ENCODE results near the gene CMTM2. TPM values are rescaled to one million over a fixed set of nuclear protein-coding genes. Genes with fewer than 3 reads are reported as not detected.

Gene CMTM2
- total RNA-seq, 1 experiment from 2014 or later, result not detected

DNA sequence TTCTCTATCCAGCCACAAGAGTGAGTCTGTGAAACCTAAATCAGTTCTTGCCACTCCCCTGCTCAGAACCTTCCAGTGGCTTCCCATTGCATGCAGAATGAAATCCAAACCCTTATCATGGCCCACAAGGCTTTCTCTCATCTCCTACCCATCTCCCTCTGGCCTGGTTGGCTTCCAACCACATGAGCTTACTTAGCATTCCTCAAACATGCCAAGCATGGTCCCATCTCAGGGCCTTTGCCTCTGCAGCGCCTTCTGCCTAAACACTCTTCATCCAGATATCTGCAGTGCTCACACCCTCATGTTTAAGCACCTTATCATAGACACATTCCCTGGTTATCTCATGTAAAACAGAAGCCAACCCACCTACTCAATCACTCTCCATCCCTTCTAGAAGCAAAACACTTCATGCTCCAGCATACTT lies 44.9 kb upstream of the CMTM2 start:
- no peaks in the 10 kb centered on the region for H3K27me3 ChIP-seq (ENCODE audit: control insufficient read depth, insufficient read depth, low read length)
- intact Hi-C loops (cut with micrococcal nuclease; ENCODE audit: unreplicated experiment), result no loop called here
- POLR2A ChIA-PET, result no interaction called here
- TF ChIP-seq SIN3A (IDR thresholded peaks at IDR 0.05; ENCODE audit: borderline replicate concordance, insufficient read depth, low read depth, low read length), result no peak
- TF ChIP-seq, protein P1, sequence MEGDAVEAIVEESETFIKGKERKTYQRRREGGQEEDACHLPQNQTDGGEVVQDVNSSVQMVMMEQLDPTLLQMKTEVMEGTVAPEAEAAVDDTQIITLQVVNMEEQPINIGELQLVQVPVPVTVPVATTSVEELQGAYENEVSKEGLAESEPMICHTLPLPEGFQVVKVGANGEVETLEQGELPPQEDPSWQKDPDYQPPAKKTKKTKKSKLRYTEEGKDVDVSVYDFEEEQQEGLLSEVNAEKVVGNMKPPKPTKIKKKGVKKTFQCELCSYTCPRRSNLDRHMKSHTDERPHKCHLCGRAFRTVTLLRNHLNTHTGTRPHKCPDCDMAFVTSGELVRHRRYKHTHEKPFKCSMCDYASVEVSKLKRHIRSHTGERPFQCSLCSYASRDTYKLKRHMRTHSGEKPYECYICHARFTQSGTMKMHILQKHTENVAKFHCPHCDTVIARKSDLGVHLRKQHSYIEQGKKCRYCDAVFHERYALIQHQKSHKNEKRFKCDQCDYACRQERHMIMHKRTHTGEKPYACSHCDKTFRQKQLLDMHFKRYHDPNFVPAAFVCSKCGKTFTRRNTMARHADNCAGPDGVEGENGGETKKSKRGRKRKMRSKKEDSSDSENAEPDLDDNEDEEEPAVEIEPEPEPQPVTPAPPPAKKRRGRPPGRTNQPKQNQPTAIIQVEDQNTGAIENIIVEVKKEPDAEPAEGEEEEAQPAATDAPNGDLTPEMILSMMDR (IDR thresholded peaks at IDR 0.05), result no peak
- TF ChIP-seq, protein P2, sequence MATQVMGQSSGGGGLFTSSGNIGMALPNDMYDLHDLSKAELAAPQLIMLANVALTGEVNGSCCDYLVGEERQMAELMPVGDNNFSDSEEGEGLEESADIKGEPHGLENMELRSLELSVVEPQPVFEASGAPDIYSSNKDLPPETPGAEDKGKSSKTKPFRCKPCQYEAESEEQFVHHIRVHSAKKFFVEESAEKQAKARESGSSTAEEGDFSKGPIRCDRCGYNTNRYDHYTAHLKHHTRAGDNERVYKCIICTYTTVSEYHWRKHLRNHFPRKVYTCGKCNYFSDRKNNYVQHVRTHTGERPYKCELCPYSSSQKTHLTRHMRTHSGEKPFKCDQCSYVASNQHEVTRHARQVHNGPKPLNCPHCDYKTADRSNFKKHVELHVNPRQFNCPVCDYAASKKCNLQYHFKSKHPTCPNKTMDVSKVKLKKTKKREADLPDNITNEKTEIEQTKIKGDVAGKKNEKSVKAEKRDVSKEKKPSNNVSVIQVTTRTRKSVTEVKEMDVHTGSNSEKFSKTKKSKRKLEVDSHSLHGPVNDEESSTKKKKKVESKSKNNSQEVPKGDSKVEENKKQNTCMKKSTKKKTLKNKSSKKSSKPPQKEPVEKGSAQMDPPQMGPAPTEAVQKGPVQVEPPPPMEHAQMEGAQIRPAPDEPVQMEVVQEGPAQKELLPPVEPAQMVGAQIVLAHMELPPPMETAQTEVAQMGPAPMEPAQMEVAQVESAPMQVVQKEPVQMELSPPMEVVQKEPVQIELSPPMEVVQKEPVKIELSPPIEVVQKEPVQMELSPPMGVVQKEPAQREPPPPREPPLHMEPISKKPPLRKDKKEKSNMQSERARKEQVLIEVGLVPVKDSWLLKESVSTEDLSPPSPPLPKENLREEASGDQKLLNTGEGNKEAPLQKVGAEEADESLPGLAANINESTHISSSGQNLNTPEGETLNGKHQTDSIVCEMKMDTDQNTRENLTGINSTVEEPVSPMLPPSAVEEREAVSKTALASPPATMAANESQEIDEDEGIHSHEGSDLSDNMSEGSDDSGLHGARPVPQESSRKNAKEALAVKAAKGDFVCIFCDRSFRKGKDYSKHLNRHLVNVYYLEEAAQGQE (IDR thresholded peaks at IDR 0.05; ENCODE audit: insufficient read depth in 1 of 2, low read depth in 2 of 2, low read length in 1 of 2), result no peak
- no peak for TF ChIP-seq TCF7L2 (IDR thresholded peaks at IDR 0.05; ENCODE audit: low read depth, low read length)
- H3K9me3 ChIP-seq (ENCODE audit: control insufficient read depth, insufficient read depth, low read depth, low read length), result no peaks in the 10 kb centered on the region
- CTCF ChIA-PET, result no interaction called here
- H3K27ac ChIP-seq (ENCODE audit: low read length), result no peak overlapping the region
- ATAC-seq (no peak), DNase-seq (ENCODE audit: low read depth, low spot score) (no peak)
- in situ Hi-C loops (cut with HindIII; ENCODE audit: low pct_unique_long_range_greater_than_20kb, low sequenced_read_pairs), result no loop called here
- H3K4me3 ChIP-seq (ENCODE audit: low read depth in 2 of 2, low read length in 2 of 2), result no peak overlapping the region
- no peaks in the 10 kb centered on the region for H3K4me1 ChIP-seq (ENCODE audit: control insufficient read depth, insufficient read depth, low read length)
- H3K36me3 ChIP-seq (ENCODE audit: control insufficient read depth, insufficient read depth, low read length), result no peaks in the 10 kb centered on the region
- no TSS peak for BruUV-seq (replicated peaks)

DNA sequence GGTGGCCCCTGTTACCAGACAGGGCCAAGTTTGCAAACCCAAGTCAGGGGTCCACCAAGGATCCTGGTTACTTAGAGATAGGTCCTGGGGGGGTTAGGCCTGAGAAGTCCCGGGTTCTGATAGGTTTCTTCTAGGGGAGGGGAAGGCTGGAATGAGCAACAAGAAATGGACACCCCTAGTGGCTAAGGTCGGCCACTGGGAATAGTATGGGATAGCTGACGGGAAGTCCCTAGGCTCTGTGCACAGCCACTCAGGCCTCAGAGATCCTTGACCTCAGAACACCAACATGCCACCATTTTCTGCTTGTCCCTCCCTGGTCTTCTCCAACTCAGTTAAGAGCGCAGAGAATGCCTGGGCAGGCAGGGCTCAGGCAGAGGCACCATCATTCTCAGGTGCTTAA lies 42.7 kb upstream of the CMTM2 start:
- no peaks in the 10 kb centered on the region for H3K9me3 ChIP-seq (ENCODE audit: control insufficient read depth, insufficient read depth, low read depth, low read length)
- BruUV-seq (replicated peaks), result no TSS peak
- H3K4me3 ChIP-seq (ENCODE audit: low read depth in 2 of 2, low read length in 2 of 2), result no peak overlapping the region
- CTCF ChIA-PET, result no interaction called here
- no peak for ATAC-seq
- H3K27ac ChIP-seq (ENCODE audit: low read length), result no peak overlapping the region
- POLR2A ChIA-PET, result no interaction called here
- intact Hi-C loops (cut with micrococcal nuclease; ENCODE audit: unreplicated experiment), result no loop called here
- no peaks in the 10 kb centered on the region for H3K27me3 ChIP-seq (ENCODE audit: control insufficient read depth, insufficient read depth, low read length)
- H3K4me1 ChIP-seq (ENCODE audit: control insufficient read depth, insufficient read depth, low read length), result no peaks in the 10 kb centered on the region
- TF ChIP-seq SIN3A (IDR thresholded peaks at IDR 0.05; ENCODE audit: borderline replicate concordance, insufficient read depth, low read depth, low read length) (no peak), POLR2AphosphoS5 (IDR thresholded peaks at IDR 0.05; ENCODE audit: low read depth, low read length) (no peak), TCF7L2 (IDR thresholded peaks at IDR 0.05; ENCODE audit: low read depth, low read length) (no peak)
- TF ChIP-seq, protein P1 (IDR thresholded peaks at IDR 0.05), result no peak
- TF ChIP-seq, protein P2 (IDR thresholded peaks at IDR 0.05; ENCODE audit: insufficient read depth in 1 of 2, low read depth in 2 of 2, low read length in 1 of 2), result no peak
- no peak for DNase-seq (ENCODE audit: low read depth, low spot score)
- in situ Hi-C loops (cut with HindIII; ENCODE audit: low pct_unique_long_range_greater_than_20kb, low sequenced_read_pairs), result no loop called here
- no peaks in the 10 kb centered on the region for H3K36me3 ChIP-seq (ENCODE audit: control insufficient read depth, insufficient read depth, low read length)

Measured in Panc1 (cell line).